ENCODE results near the gene ZNF416. TPM values are rescaled to one million over a fixed set of nuclear protein-coding genes. Genes with fewer than 3 reads are reported as not detected.

The ZNF416 gene
- total and polyA plus RNA-seq, 11 donors = 1.8 to 7.3 (median 4.6) TPM

DNA sequence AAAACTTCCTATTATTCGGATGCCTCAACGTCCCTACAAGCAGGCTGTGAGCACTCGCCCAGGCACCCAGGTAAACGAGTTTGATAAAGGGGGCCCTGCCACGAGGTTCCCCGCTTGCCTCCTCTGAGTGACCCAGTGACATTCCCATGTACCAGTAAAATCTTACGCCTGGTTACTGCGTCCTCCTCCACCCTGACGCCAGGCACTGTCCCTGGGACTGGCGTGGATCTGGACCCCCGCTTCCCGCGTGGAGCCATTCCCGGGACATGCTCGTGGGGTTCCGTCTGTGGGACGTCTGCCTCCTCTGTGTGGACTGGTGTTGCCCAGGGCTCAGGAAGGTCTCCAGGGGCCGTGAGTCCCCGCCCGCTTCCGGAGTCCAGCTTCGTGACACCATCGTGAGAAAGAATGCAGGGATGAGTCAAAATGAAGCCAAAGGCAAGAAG is 18.6 kb downstream of the ZNF416 start:
- Histone ChIP-seq H3K27me3 (no peaks in the 10 kb centered on the region), H3K9me3 (peaks cover 0 to 39% (median 14%) of the 10 kb centered on the region in 12 donors), H3K4me3 (peak overlapping the region; percentile 63 to 98 (median 82)), H3K27ac (peak overlapping the region in 11 of 12 donors; percentile 66 to 90 (median 79)), H3K4me1 (peaks cover 5 to 42% (median 16%) of the 10 kb centered on the region in 12 donors), H3K36me3 (peaks cover 2 to 18% (median 13%) of the 10 kb centered on the region in 9 donors)
- no peak for TF ChIP-seq POLR2A (IDR thresholded peaks at IDR 0.05)
- TF ChIP-seq CTCF (IDR thresholded peaks at IDR 0.05) = no peak
- DNase-seq = peak; percentile 42 to 64 (median 58)
- WGBS, 4 donors = 12 to 41% (median 17%) methylated on average over 22 to 23 of the region's 23 CpGs
- intact Hi-C loops (cut with DNase I) = no loop called here
- ATAC-seq = peak; percentile 16 to 61 (median 50)

- intact Hi-C loops (cut with DNase I) = loop anchor here in 2 of 10 donors (2.0 to 5.0 kb wide), 2 partner anchors 33 to 37 kb away; partner anchors contain the start of gene ZNF549 (in 1 of the 2)
- peak; percentile 97 to 99 (median 99) for ATAC-seq
- peak within 1 kb of the TSS; percentile 16 to 90 (median 79) for H3K27ac ChIP-seq
Measured at GRCh38 chr19:57559404-57560025, 19.2 kb downstream of the ZNF416 start, which contains the start of gene ZNF550. ZNF550 (minus strand) TSS chr19:57559863; CDS start chr19:57559682, 181 bp downstream.

GRCh38 chr19:57559008-57559403 is 19.7 kb downstream of the ZNF416 start:
- Histone ChIP-seq H3K9me3 (peaks cover 0 to 37% (median 4%) of the 10 kb centered on the region in 12 donors), H3K4me1 (peaks cover 5 to 42% (median 16%) of the 10 kb centered on the region in 12 donors), H3K27me3 (no peaks in the 10 kb centered on the region), H3K27ac (peak overlapping the region; percentile 16 to 90 (median 79)), H3K4me3 (peak overlapping the region; percentile 63 to 98 (median 82)), H3K36me3 (peaks cover 2 to 28% (median 23%) of the 10 kb centered on the region in 9 donors)
- WGBS, 4 donors = 0 to 1% (median 0%) methylated on average over 19 to 22 of the region's 22 CpGs
- DNase-seq = peak in 3 of 5 donors; percentile 29 to 55 (median 42)
- intact Hi-C loops (cut with DNase I) = loop anchor here in 2 of 10 donors (2.0 to 5.0 kb wide), 2 partner anchors 32 to 37 kb away; partner anchors contain the start of gene ZNF549 (in 1 of the 2)
- TF ChIP-seq CTCF (IDR thresholded peaks at IDR 0.05) (no peak), POLR2A (IDR thresholded peaks at IDR 0.05) (no peak)
- peak in 3 of 4 donors; percentile 47 to 60 (median 50) for ATAC-seq

More at GRCh38 chr19:57559404-57560025, 19.2 kb downstream of the ZNF416 start, which contains the start of gene ZNF550:
- Histone ChIP-seq H3K9me3 (peaks cover 0 to 37% (median 8%) of the 10 kb centered on the region in 12 donors), H3K36me3 (peaks cover 2 to 23% (median 18%) of the 10 kb centered on the region in 9 donors), H3K4me1 (peaks cover 5 to 42% (median 16%) of the 10 kb centered on the region in 12 donors), H3K27me3 (no peaks in the 10 kb centered on the region), H3K4me3 (peak within 1 kb of the TSS; percentile 63 to 98 (median 82))
- peak in 1 of 2 donors; percentile 64 for TF ChIP-seq POLR2A (IDR thresholded peaks at IDR 0.05)
- no peak for TF ChIP-seq CTCF (IDR thresholded peaks at IDR 0.05)
- DNase-seq = peak; percentile 92 to 95 (median 94)
- WGBS, 4 donors = 0% methylated on average over 17 to 56 of the region's 56 CpGs

- Histone ChIP-seq H3K9me3 (peaks cover 0 to 36% (median 2%) of the 10 kb centered on the region in 12 donors), H3K36me3 (peaks cover 2 to 33% (median 27%) of the 10 kb centered on the region in 9 donors), H3K4me1 (peaks cover 5 to 42% (median 16%) of the 10 kb centered on the region in 12 donors), H3K4me3 (peak overlapping the region; percentile 63 to 98 (median 82)), H3K27ac (peak overlapping the region in 11 of 12 donors; percentile 66 to 90 (median 79)), H3K27me3 (no peaks in the 10 kb centered on the region)
- no peak for TF ChIP-seq POLR2A (IDR thresholded peaks at IDR 0.05)
- TF ChIP-seq CTCF (IDR thresholded peaks at IDR 0.05) = no peak
- ATAC-seq (no peak), DNase-seq (no peak)
- 11 to 24% (median 16%) methylated on average over 6 of the region's 6 CpGs for WGBS, 4 donors
- intact Hi-C loops (cut with DNase I) = loop anchor here in 2 of 10 donors (2.0 to 5.0 kb wide), 2 partner anchors 32 to 36 kb away; partner anchors contain the start of gene ZNF549 (in 1 of the 2)
Measured at GRCh38 chr19:57558525-57558924, 20.2 kb downstream of the ZNF416 start.
